C4-2B (cell line): ENCODE results near the gene MYBPC2.

Source experiments
- CTCF ChIP-seq: fragments of 450-650 bp; conservative IDR thresholded peaks from 2 replicates; pipeline ENCODE4 v1.5.1; 2017; ENCODE audit warnings: mild to moderate bottlenecking
- ZFX ChIP-seq: fragments of 450-650 bp; IDR thresholded peaks from 2 replicates; pipeline ENCODE4 v1.6.1; 2017

GRCh38 chr19:50490411-50490811 is 57.7 kb downstream of the MYBPC2 start:
- TF ChIP-seq CTCF, result no peak
- TF ChIP-seq ZFX, result no peak
